Parathyroid adenoma (tissue), 2 donors: ENCODE results near the gene NR1H3.

Source experiments
- H2AFZ ChIP-seq: fragments of 300-600 bp; sonication (generic); one replicate; pipeline ENCODE4 v1.7.0; 2017; ENCODE audit warnings: antibody characterized with exemption, mild to moderate bottlenecking
- H3K27ac ChIP-seq: fragments of 300-600 bp; sonication (generic); one replicate; pipeline ENCODE4 v1.7.0; 2017
- H3K27me3 ChIP-seq: fragments of 300-600 bp; sonication (generic); one replicate; pipeline ENCODE4 v1.7.0; 2017; ENCODE audit warnings: low read length; ENCODE audit not compliant: control insufficient read depth, insufficient read depth
- H3K36me3 ChIP-seq: fragments of 300-600 bp; sonication (generic); one replicate; pipeline ENCODE4 v1.7.0; 2017; ENCODE audit warnings: low read length; ENCODE audit not compliant: control insufficient read depth, insufficient read depth
- H3K4me1 ChIP-seq: fragments of 300-600 bp; sonication (generic); one replicate; pipeline ENCODE4 v1.7.0; 2017; ENCODE audit warnings: control low read depth
- H3K4me2 ChIP-seq: fragments of 300-600 bp; sonication (generic); one replicate; pipeline ENCODE4 v1.7.0; 2017; ENCODE audit warnings: low read length
- H3K4me3 ChIP-seq: fragments of 300-600 bp; sonication (generic); one replicate; pipeline ENCODE4 v1.7.0; 2017; ENCODE audit warnings: low read depth, low read length
- H3K79me2 ChIP-seq: fragments of 300-600 bp; sonication (generic); one replicate; pipeline ENCODE4 v1.7.0; 2017; ENCODE audit warnings: control low read depth
- H3K9ac ChIP-seq: fragments of 300-600 bp; sonication (generic); one replicate; pipeline ENCODE4 v1.7.0; 2017; ENCODE audit warnings: mild to moderate bottlenecking
- H3K9me3 ChIP-seq: fragments of 300-600 bp; sonication (generic); one replicate; pipeline ENCODE4 v1.7.0; 2017; ENCODE audit warnings: low read length; ENCODE audit not compliant: control insufficient read depth
- CTCF ChIP-seq: fragments of 300-600 bp; sonication (generic); IDR thresholded peaks from one replicate; pipeline ENCODE4 v1.7.0; 2017; ENCODE audit warnings: antibody characterized with exemption, mild to moderate bottlenecking
- donor health status: primary hyperparathyroidism.

NR1H3 gene

DNA sequence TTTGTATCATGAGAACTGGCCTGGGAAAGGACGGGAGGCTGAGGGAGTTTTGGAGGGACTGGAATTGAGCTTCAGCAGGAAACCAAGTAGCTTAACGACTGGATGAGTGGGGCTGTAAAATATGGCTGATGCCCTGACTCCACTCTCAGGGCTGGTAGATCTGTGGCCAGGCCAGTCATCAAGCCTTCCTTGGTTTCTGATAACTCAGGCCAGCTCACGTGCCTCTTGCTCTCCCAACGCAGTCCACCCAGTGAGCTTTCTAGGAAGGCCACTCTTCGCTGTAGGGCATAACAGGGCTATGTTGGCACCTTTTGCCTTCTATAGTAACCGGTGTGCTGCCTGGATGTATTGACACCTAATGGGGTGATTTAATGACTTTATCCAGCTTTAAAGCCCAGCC lies 6.3 kb downstream of the NR1H3 start:
- Histone ChIP-seq H2AFZ (no peak overlapping the region), H3K9me3 (no peaks in the 10 kb centered on the region), H3K4me1 (no peaks in the 10 kb centered on the region), H3K9ac (no peak overlapping the region), H3K36me3 (no peaks in the 10 kb centered on the region), H3K79me2 (no peaks in the 10 kb centered on the region), H3K4me3 (no peak overlapping the region), H3K4me2 (no peak overlapping the region), H3K27me3 (no peaks in the 10 kb centered on the region), H3K27ac (no peak overlapping the region)
- TF ChIP-seq CTCF: no peak

- H3K27me3 ChIP-seq: no peaks in the 10 kb centered on the region
- H3K4me1 ChIP-seq: no peaks in the 10 kb centered on the region
- H3K36me3 ChIP-seq: no peaks in the 10 kb centered on the region
- H3K27ac ChIP-seq: no peak overlapping the region
- no peak overlapping the region for H3K4me3 ChIP-seq
- no peak overlapping the region for H2AFZ ChIP-seq
- no peaks in the 10 kb centered on the region for H3K79me2 ChIP-seq
- no peak overlapping the region for H3K4me2 ChIP-seq
- no peaks in the 10 kb centered on the region for H3K9me3 ChIP-seq
- H3K9ac ChIP-seq: no peak overlapping the region
- TF ChIP-seq CTCF: no peak
These were observed 6.7 kb downstream of the NR1H3 start for GRCh38 chr11:47264521-47264920.

DNA sequence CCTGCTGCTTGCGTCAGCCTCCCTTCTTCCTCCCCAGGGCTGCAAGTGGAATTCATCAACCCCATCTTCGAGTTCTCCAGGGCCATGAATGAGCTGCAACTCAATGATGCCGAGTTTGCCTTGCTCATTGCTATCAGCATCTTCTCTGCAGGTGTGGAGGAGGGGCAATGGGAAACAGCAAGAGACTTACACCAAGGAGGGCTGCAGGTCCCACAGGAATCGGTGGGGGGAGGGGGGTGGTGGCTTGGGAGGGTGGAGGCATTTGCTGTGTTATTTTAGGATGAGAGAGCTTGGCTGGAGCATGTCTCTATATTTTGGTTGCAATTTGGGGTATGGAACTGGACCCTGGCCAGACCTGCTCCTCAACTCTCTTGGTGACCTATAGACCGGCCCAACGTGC lies 10.1 kb downstream of the NR1H3 start:
- Histone ChIP-seq H3K79me2 (peaks cover 3% of the 10 kb centered on the region), H3K4me2 (no peak overlapping the region), H3K4me1 (peaks cover 3% of the 10 kb centered on the region), H3K4me3 (no peak overlapping the region), H3K9me3 (no peaks in the 10 kb centered on the region), H2AFZ (no peak overlapping the region), H3K27ac (no peak overlapping the region), H3K36me3 (no peaks in the 10 kb centered on the region), H3K9ac (no peak overlapping the region), H3K27me3 (no peaks in the 10 kb centered on the region)
- TF ChIP-seq CTCF: no peak

GRCh38 chr11:47268448-47269001 lies 10.7 kb downstream of the NR1H3 start:
- peak overlapping the region; percentile 78 for H3K27ac ChIP-seq
- H3K9ac ChIP-seq: no peak overlapping the region

More at GRCh38 chr11:47268448-47269001, 10.7 kb downstream of the NR1H3 start:
- H3K36me3 ChIP-seq: no peaks in the 10 kb centered on the region
- peaks cover 3% of the 10 kb centered on the region for H3K4me1 ChIP-seq
- peaks cover 4% of the 10 kb centered on the region for H3K79me2 ChIP-seq
- no peaks in the 10 kb centered on the region for H3K27me3 ChIP-seq
- peak overlapping the region; percentile 69 for H3K4me3 ChIP-seq
- no peak for TF ChIP-seq CTCF
- H2AFZ ChIP-seq: peak overlapping the region; percentile 86
- no peak overlapping the region for H3K4me2 ChIP-seq
- H3K9me3 ChIP-seq: no peaks in the 10 kb centered on the region
